ENCODE measurements around the gene FOSL1.

DNA sequence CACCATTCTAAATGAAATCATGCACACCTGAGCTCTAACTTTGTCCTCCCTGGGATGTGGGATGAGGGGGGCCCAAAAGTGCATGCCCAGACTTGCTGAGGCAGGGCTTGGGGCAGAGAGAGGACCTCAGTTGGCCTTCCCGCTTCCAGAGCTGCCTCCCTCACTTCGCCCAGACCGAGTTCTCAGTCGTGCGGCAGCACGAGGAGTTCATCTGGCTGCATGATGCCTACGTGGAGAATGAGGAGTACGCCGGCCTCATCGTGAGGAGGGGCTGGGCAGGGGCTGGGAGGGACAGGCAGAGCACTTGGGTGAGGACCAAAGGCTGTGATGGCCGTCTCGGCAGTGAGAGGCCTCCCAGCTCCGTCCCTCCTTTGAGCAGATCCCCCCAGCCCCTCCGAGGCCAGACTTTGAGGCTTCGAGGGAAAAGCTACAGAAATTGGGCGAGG, 50.4 kb downstream of the FOSL1 start:
- TF ChIP-seq, protein P1, sequence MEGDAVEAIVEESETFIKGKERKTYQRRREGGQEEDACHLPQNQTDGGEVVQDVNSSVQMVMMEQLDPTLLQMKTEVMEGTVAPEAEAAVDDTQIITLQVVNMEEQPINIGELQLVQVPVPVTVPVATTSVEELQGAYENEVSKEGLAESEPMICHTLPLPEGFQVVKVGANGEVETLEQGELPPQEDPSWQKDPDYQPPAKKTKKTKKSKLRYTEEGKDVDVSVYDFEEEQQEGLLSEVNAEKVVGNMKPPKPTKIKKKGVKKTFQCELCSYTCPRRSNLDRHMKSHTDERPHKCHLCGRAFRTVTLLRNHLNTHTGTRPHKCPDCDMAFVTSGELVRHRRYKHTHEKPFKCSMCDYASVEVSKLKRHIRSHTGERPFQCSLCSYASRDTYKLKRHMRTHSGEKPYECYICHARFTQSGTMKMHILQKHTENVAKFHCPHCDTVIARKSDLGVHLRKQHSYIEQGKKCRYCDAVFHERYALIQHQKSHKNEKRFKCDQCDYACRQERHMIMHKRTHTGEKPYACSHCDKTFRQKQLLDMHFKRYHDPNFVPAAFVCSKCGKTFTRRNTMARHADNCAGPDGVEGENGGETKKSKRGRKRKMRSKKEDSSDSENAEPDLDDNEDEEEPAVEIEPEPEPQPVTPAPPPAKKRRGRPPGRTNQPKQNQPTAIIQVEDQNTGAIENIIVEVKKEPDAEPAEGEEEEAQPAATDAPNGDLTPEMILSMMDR (IDR thresholded peaks at IDR 0.05) = no peak
- TF ChIP-seq POLR2A (IDR thresholded peaks at IDR 0.05) = no peak

Measured in heart left ventricle (tissue), 13 donors.